H1 (cell line): Measurements from ENCODE around the gene RSAD1. TPM values are rescaled to one million over a fixed set of nuclear protein-coding genes. Genes with fewer than 3 reads are reported as not detected.

ENCODE experiments used
- SUZ12 ChIP-seq: fragments of 200-600 bp; sonication (generic); IDR thresholded peaks from 2 replicates; pipeline ENCODE4 v1.6.1; 2012; ENCODE audit warnings: mild to moderate bottlenecking, inconsistent platforms, low read length, moderate library complexity, mixed read lengths
- polyA plus RNA-seq, 7 experiments: library from polyadenylated mRNA; depleted of rRNA in 3 of 7; stranded (reverse) in 5 of 7; unstranded in 2 of 7; fragments of >200 nt in 5 of 7; fragments of 200-250 nt in 2 of 7; gene quantifications; 1 replicate in 5 of 7; 2 replicates in 1 of 7; 4 replicates in 1 of 7; pipeline versions ENCODE4 v1.2.1 to v1.2.3, GENCODE V29; 2011 to 2013; ENCODE audit warnings: missing spikeins in 2 of 7, mixed read lengths in 2 of 7
- total RNA-seq: library from RNA; stranded (reverse); fragmentation: NEBNext Ultra II Directional; extraction: Animal tissue kit (Norgen Biotek cat#: 25700); gene quantifications from 2 replicates; pipeline ENCODE4 v1.2.1, GENCODE V29; 2021

The RSAD1 gene
- total and polyA plus RNA-seq, 2 of the 8 experiments (the other 6 are each of a cell fraction or from before 2014, with no cell fraction given): 17.9 to 33.5 TPM

DNA sequence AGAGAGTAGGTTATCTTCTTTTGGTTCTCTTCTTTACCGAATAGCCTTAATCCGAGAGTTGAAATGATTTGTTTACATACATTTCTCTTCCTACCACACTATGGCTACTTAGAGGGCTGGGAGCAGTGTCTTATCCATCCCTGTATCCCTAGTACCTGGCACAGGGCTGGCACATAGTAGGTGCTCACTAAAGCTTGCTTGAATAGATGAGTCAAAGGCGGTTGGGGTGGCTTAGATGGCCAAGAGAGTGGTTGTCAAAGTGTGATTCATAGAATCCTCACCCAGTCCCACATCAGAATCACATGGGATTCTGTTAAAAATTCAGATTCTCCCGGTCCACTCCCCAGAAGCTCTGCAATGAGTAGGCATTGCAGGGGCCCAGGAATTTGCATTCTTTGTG, 21.0 kb upstream of the RSAD1 start (continued):
- no peak for TF ChIP-seq SUZ12
- TF ChIP-seq, all 59 proteins: peak for 0
